Kidney epithelial cell (primary cell): ENCODE data around the gene ZDHHC14. TPM values are rescaled to one million over a fixed set of nuclear protein-coding genes. Genes with fewer than 3 reads are reported as not detected.

Experiments
- DNase-seq: peaks from one replicate; pipeline ENCODE4 v3.0.0-alpha.2; 2010; ENCODE audit warnings: low read depth
- H3K27me3 ChIP-seq: 2 replicates; pipeline ENCODE4 v1.6.0; 2011; ENCODE audit warnings: low read length; ENCODE audit not compliant: control insufficient read depth, insufficient read depth
- H3K36me3 ChIP-seq: 2 replicates; pipeline ENCODE4 v1.5.1; 2011; ENCODE audit warnings: low read length; ENCODE audit not compliant: control insufficient read depth, insufficient read depth
- H3K4me3 ChIP-seq: 2 replicates; pipeline ENCODE4 v1.5.1; 2011; ENCODE audit warnings: low read depth, mild to moderate bottlenecking, control low read depth, low read length
- CTCF ChIP-seq: IDR thresholded peaks from 2 replicates; pipeline ENCODE4 v1.5.1; 2011; ENCODE audit warnings: mild to moderate bottlenecking, moderate library complexity, low read length, control low read depth, inconsistent platforms; ENCODE audit not compliant: insufficient read depth, poor library complexity, severe bottlenecking
- total RNA-seq: library from RNA; depleted of rRNA; stranded (reverse); fragments of >200 nt; gene quantifications from 2 replicates; pipeline ENCODE4 v1.2.3, GENCODE V29; 2015

The ZDHHC14 gene
- total RNA-seq, 1 donor from 2014 or later, result 9.7 TPM

GRCh38 chr6:157513004-157513603, 132.1 kb downstream of the ZDHHC14 start:
- H3K36me3 ChIP-seq, result no peaks in the 10 kb centered on the region
- TF ChIP-seq CTCF, result no peak
- DNase-seq, result no peak
- no peak overlapping the region for H3K4me3 ChIP-seq
- no peaks in the 10 kb centered on the region for H3K27me3 ChIP-seq

GRCh38 chr6:157513619-157514485, 132.9 kb downstream of the ZDHHC14 start:
- TF ChIP-seq CTCF, result no peak
- no peaks in the 10 kb centered on the region for H3K27me3 ChIP-seq
- no peak overlapping the region for H3K4me3 ChIP-seq
- H3K36me3 ChIP-seq, result no peaks in the 10 kb centered on the region
- DNase-seq, result no peak

- DNase-seq, result peak; percentile 61
- Histone ChIP-seq H3K4me3 (no peak overlapping the region), H3K27me3 (no peaks in the 10 kb centered on the region), H3K36me3 (no peaks in the 10 kb centered on the region)
- TF ChIP-seq CTCF, result no peak
Measured at GRCh38 chr6:157514659-157515496, 133.9 kb downstream of the ZDHHC14 start.

GRCh38 chr6:157516319-157517026, 135.5 kb downstream of the ZDHHC14 start:
- TF ChIP-seq CTCF, result no peak
- DNase-seq, result no peak
- Histone ChIP-seq H3K36me3 (no peaks in the 10 kb centered on the region), H3K27me3 (no peaks in the 10 kb centered on the region), H3K4me3 (no peak overlapping the region)

GRCh38 chr6:157517601-157518359, 136.8 kb downstream of the ZDHHC14 start:
- Histone ChIP-seq H3K36me3 (no peaks in the 10 kb centered on the region), H3K4me3 (no peak overlapping the region), H3K27me3 (no peaks in the 10 kb centered on the region)
- no peak for DNase-seq
- TF ChIP-seq CTCF, result no peak
